HCEC 1CT (cell line): ENCODE data around the gene PHKG2.
A peak's percentile ranks its signal among the peaks of the same experiment; 100 is the strongest.

Source experiments
- DNase-seq: peaks from one replicate; pipeline ENCODE4 v3.0.0-alpha.2; 2017

The PHKG2 gene

GRCh38 chr16:30758988-30759491, 10.8 kb downstream of the PHKG2 start:
- DNase-seq = no peak

- no peak for DNase-seq
Observed at GRCh38 chr16:30760001-30760559, 11.9 kb downstream of the PHKG2 start.

GRCh38 chr16:30760577-30761426, 12.6 kb downstream of the PHKG2 start:
- DNase-seq = no peak

- DNase-seq = peak; percentile 11
Observed at GRCh38 chr16:30761427-30761927, 13.3 kb downstream of the PHKG2 start.

- DNase-seq = peak; percentile 96
Observed at GRCh38 chr16:30761928-30762902, 14.0 kb downstream of the PHKG2 start, which contains the start of the genes CFAP119 and RNF40. CFAP119 (minus strand) TSS chr16:30762062; CDS start chr16:30761748, 314 bp downstream. RNF40 (plus strand) TSS chr16:30762322; CDS start chr16:30762546, 224 bp downstream.

GRCh38 chr16:30762991-30763725, 14.9 kb downstream of the PHKG2 start:
- no peak for DNase-seq

GRCh38 chr16:30764086-30764485, 15.9 kb downstream of the PHKG2 start:
- no peak for DNase-seq

GRCh38 chr16:30764816-30765465, 16.7 kb downstream of the PHKG2 start:
- no peak for DNase-seq

GRCh38 chr16:30766206-30766932, 18.1 kb downstream of the PHKG2 start:
- DNase-seq = no peak

GRCh38 chr16:30766933-30767284, 18.7 kb downstream of the PHKG2 start:
- no peak for DNase-seq

GRCh38 chr16:30767767-30768465, 19.7 kb downstream of the PHKG2 start:
- DNase-seq = no peak

GRCh38 chr16:30768583-30769181, 20.5 kb downstream of the PHKG2 start:
- no peak for DNase-seq

GRCh38 chr16:30769379-30770089, 21.3 kb downstream of the PHKG2 start:
- no peak for DNase-seq

- no peak for DNase-seq
Observed at GRCh38 chr16:30771726-30772125, 23.5 kb downstream of the PHKG2 start.

- DNase-seq = no peak
Observed at GRCh38 chr16:30773826-30774225, 25.6 kb downstream of the PHKG2 start.

GRCh38 chr16:30774367-30775130, 26.3 kb downstream of the PHKG2 start:
- peak; percentile 13 for DNase-seq

GRCh38 chr16:30775131-30775391, 26.8 kb downstream of the PHKG2 start:
- DNase-seq = no peak

GRCh38 chr16:30775392-30776188, 27.4 kb downstream of the PHKG2 start:
- DNase-seq = peak; percentile 81
